HG03045 (cell line): ENCODE data around the gene LRRIQ4.

Experiments
- ATAC-seq: cut with Tn5 transposase; IDR thresholded peaks from one replicate; pipeline ENCODE4 v1.9.1; 2021; ENCODE audit warnings: mild to moderate bottlenecking, moderate library complexity; ENCODE audit not compliant: unreplicated experiment

The LRRIQ4 gene

GRCh38 chr3:169809230-169809795 lies 3.4 kb upstream of the LRRIQ4 start:
- ATAC-seq, result no peak

GRCh38 chr3:169811631-169812331 lies 889 bp upstream of the LRRIQ4 start:
- no peak for ATAC-seq

GRCh38 chr3:169813278-169813677 lies 608 bp downstream of the LRRIQ4 start:
- ATAC-seq, result no peak

- ATAC-seq, result peak; percentile 90
Measured at GRCh38 chr3:169813757-169814517, 1.3 kb downstream of the LRRIQ4 start.

GRCh38 chr3:169815590-169816150 lies 3.0 kb downstream of the LRRIQ4 start:
- ATAC-seq, result no peak

GRCh38 chr3:169818316-169818715 lies 5.6 kb downstream of the LRRIQ4 start:
- no peak for ATAC-seq

- ATAC-seq, result no peak
Measured at GRCh38 chr3:169822091-169822490, 9.4 kb downstream of the LRRIQ4 start.

- no peak for ATAC-seq
Measured at GRCh38 chr3:169822540-169822939, 9.9 kb downstream of the LRRIQ4 start.

- no peak for ATAC-seq
Measured at GRCh38 chr3:169822983-169823382, 10.3 kb downstream of the LRRIQ4 start.

- no peak for ATAC-seq
Measured at GRCh38 chr3:169825316-169825715, 12.6 kb downstream of the LRRIQ4 start.

- ATAC-seq, result no peak
Measured at GRCh38 chr3:169827712-169828111, 15.0 kb downstream of the LRRIQ4 start.

GRCh38 chr3:169835533-169835932 lies 22.9 kb downstream of the LRRIQ4 start:
- ATAC-seq, result no peak

GRCh38 chr3:169836078-169836941 lies 23.6 kb downstream of the LRRIQ4 start:
- peak; percentile 87 for ATAC-seq

- ATAC-seq, result no peak
Measured at GRCh38 chr3:169836942-169837275, 24.2 kb downstream of the LRRIQ4 start.

- ATAC-seq, result no peak
Measured at GRCh38 chr3:169838511-169839030, 25.9 kb downstream of the LRRIQ4 start.

- ATAC-seq, result no peak
Measured at GRCh38 chr3:169841171-169841570, 28.5 kb downstream of the LRRIQ4 start.

GRCh38 chr3:169842960-169843359 lies 30.3 kb downstream of the LRRIQ4 start:
- no peak for ATAC-seq

GRCh38 chr3:169846458-169847193 lies 34.0 kb downstream of the LRRIQ4 start:
- ATAC-seq, result peak; percentile 94

- no peak for ATAC-seq
Measured at GRCh38 chr3:169847896-169848295, 35.2 kb downstream of the LRRIQ4 start.

- no peak for ATAC-seq
Measured at GRCh38 chr3:169848741-169849140, 36.1 kb downstream of the LRRIQ4 start.
